IMR-90 (cell line): ENCODE results near the gene ADGRL1. TPM values are rescaled to one million over a fixed set of nuclear protein-coding genes. Genes with fewer than 3 reads are reported as not detected.

Source experiments
- ATAC-seq: fragments of 200-7000 bp; cut with Tn5 transposase; 2 replicates; pipeline ENCODE4 v1.9.1; 2020; ENCODE audit warnings: low read depth, mild to moderate bottlenecking, moderate library complexity
- BruUV-seq: library from RNA; stranded (reverse); fragments of 400-500 nt; replicated peaks from 2 replicates; lab custom pipeline; 2021; lab: Mats Ljungman, UMichigan
- CTCF ChIA-PET: fragments of 300-600 bp; formaldehyde crosslinking; extraction: SDS; loops from one replicate; lab custom pipeline; 2021; ENCODE audit warnings: antibody characterized with exemption; lab: Yijun Ruan, JAX
- POLR2A ChIA-PET: fragments of 300-600 bp; sonication (Branson Sonifier 250); formaldehyde crosslinking; loops from one replicate; lab custom pipeline; 2022; ENCODE audit warnings: antibody characterized with exemption; ENCODE audit not compliant: unreplicated experiment; lab: Charles Lee
- DNase-seq: peaks from one replicate; pipeline ENCODE4 v3.0.0; 2013
- H2AFZ ChIP-seq: replicated peaks from 2 replicates; pipeline ENCODE3; 2013; ENCODE audit warnings: low read length, mild to moderate bottlenecking; ENCODE audit not compliant: poor library complexity
- H2AK5ac ChIP-seq: 2 replicates; pipeline ENCODE4 v1.6.1; 2013; ENCODE audit warnings: low read depth, low read length, inconsistent platforms
- H2AK9ac ChIP-seq: replicated peaks from 2 replicates; pipeline ENCODE3; 2013; ENCODE audit warnings: mild to moderate bottlenecking, low read depth, low read length, moderate library complexity; ENCODE audit not compliant: poor library complexity
- H2BK120ac ChIP-seq: 2 replicates; pipeline ENCODE4 v1.6.1; 2013; ENCODE audit warnings: low read depth, low read length, inconsistent platforms
- H2BK15ac ChIP-seq: 3 replicates; pipeline ENCODE4 v1.6.1; 2013; ENCODE audit warnings: low read depth, low read length, inconsistent platforms
- H2BK20ac ChIP-seq: 2 replicates; pipeline ENCODE4 v1.6.1; 2013; ENCODE audit warnings: low read depth, mild to moderate bottlenecking, inconsistent platforms, low read length, moderate library complexity
- H2BK5ac ChIP-seq: 2 replicates; pipeline ENCODE4 v1.6.1; 2013; ENCODE audit warnings: mild to moderate bottlenecking, low read depth, low read length, inconsistent platforms; ENCODE audit not compliant: poor library complexity, severe bottlenecking
- H3K14ac ChIP-seq: replicated peaks from 2 replicates; pipeline ENCODE4 v1.6.1; 2013; ENCODE audit warnings: low read depth, low read length, inconsistent platforms
- H3K18ac ChIP-seq: 2 replicates; pipeline ENCODE4 v1.6.1; 2013; ENCODE audit warnings: low read depth, low read length, control low read depth
- H3K23ac ChIP-seq: 2 replicates; pipeline ENCODE4 v1.6.1; 2013; ENCODE audit warnings: low read depth, low read length, inconsistent platforms
- H3K27ac ChIP-seq: 2 replicates; pipeline ENCODE4 v1.5.1; 2013; ENCODE audit warnings: mild to moderate bottlenecking, control low read depth, low read length; ENCODE audit not compliant: insufficient read depth
- H3K27me3 ChIP-seq: 2 replicates; pipeline ENCODE4 v1.6.1; 2013; ENCODE audit warnings: low read length; ENCODE audit not compliant: control insufficient read depth, insufficient read depth
- H3K36me3 ChIP-seq: 2 replicates; pipeline ENCODE4 v1.6.1; 2013; ENCODE audit warnings: low read length, mixed read lengths; ENCODE audit not compliant: control insufficient read depth, insufficient read depth
- H3K4ac ChIP-seq: 2 replicates; pipeline ENCODE4 v1.6.1; 2013; ENCODE audit warnings: low read depth, low read length, inconsistent platforms
- H3K4me1 ChIP-seq: 2 replicates; pipeline ENCODE4 v1.6.1; 2013; ENCODE audit warnings: low read length, mixed read lengths; ENCODE audit not compliant: control insufficient read depth, insufficient read depth
- H3K4me2 ChIP-seq: 2 replicates; pipeline ENCODE4 v1.6.1; 2013; ENCODE audit warnings: low read depth, mild to moderate bottlenecking, control low read depth, low read length, moderate library complexity
- H3K4me3 ChIP-seq: 2 replicates; pipeline ENCODE4 v1.5.1; 2013; ENCODE audit warnings: low read depth, mild to moderate bottlenecking, control low read depth, low read length, moderate library complexity; ENCODE audit not compliant: insufficient read depth
- H3K56ac ChIP-seq: 2 replicates; pipeline ENCODE4 v1.6.1; 2013; ENCODE audit warnings: low read length, inconsistent platforms; ENCODE audit not compliant: insufficient read depth; ENCODE audit errors: extremely low read depth
- H3K79me1 ChIP-seq, 2 experiments: 2 replicates each; pipeline ENCODE4 v1.6.1; 2013; ENCODE audit warnings: low read length in 2 of 2, inconsistent platforms in 1 of 2, low read depth in 1 of 2
- H3K9ac ChIP-seq: 2 replicates; pipeline ENCODE4 v1.6.1; 2013; ENCODE audit warnings: low read depth, low read length, control low read depth
- H3K9me1 ChIP-seq: 2 replicates; pipeline ENCODE4 v1.6.1; 2013; ENCODE audit warnings: low read length, inconsistent platforms; ENCODE audit not compliant: insufficient read depth
- H3K9me3 ChIP-seq: 2 replicates; pipeline ENCODE4 v1.6.1; 2013; ENCODE audit warnings: low read length; ENCODE audit not compliant: control insufficient read depth, insufficient read depth
- H4K20me1 ChIP-seq: 2 replicates; pipeline ENCODE4 v1.6.1; 2013; ENCODE audit warnings: low read length, inconsistent platforms; ENCODE audit not compliant: insufficient read depth
- H4K5ac ChIP-seq: 2 replicates; pipeline ENCODE4 v1.6.1; 2013; ENCODE audit warnings: mild to moderate bottlenecking, low read depth, low read length, control low read depth
- H4K8ac ChIP-seq, 2 experiments: 2 replicates each; pipeline ENCODE4 v1.6.1; 2013; ENCODE audit warnings: low read depth in 2 of 2, low read length in 2 of 2, control low read depth in 1 of 2, inconsistent platforms in 1 of 2
- H4K91ac ChIP-seq: 2 replicates; pipeline ENCODE4 v1.6.1; 2013; ENCODE audit warnings: low read depth, low read length, inconsistent platforms; ENCODE audit not compliant: insufficient read depth
- WGBS, 2 experiments: methylation state at CpG; one replicate each; pipeline versions ENCODE4 v1.1.5 to v1.1.7; 2013; ENCODE audit warnings: missing lambda C conversion rate in 2 of 2; ENCODE audit not compliant: insufficient read length in 1 of 2; ENCODE audit errors: extremely low coverage in 2 of 2; 5-methylcytosine and 5-hydroxymethylcytosine counted together
- dilution Hi-C: fragments of 300-500 bp; cut with HindIII; formaldehyde crosslinking; loops from one replicate; pipeline ENCODE4 v1.14.3; 2018; ENCODE audit warnings: low sequenced_read_pairs; ENCODE audit not compliant: unreplicated experiment
- in situ Hi-C: fragments of 300-500 bp; cut with MboI; formaldehyde crosslinking; loops from 3 replicates; pipeline ENCODE4 v1.14.3; 2019; ENCODE audit warnings: low sequenced_read_pairs, inconsistent platforms, mixed read lengths
- intact Hi-C: fragments of 100-400 bp; cut with micrococcal nuclease; formaldehyde crosslinking; loops from 2 replicates; pipeline ENCODE4 v1.10.0; 2022
- polyA plus RNA-seq, 3 experiments: library from polyadenylated mRNA; depleted of rRNA; stranded (reverse); fragments of >200 nt; gene quantifications; 2 replicates each; pipeline ENCODE4 v1.2.3, GENCODE V29; 2012; ENCODE audit warnings: low replicate concordance in 1 of 3
- total RNA-seq: library from RNA; depleted of rRNA; stranded (reverse); fragments of >200 nt; gene quantifications from 2 replicates; pipeline ENCODE4 v1.2.3, GENCODE V29; 2012
- TF ChIP-seq, protein P1 (sequence below): fragments of 150-350 bp; IDR thresholded peaks from 2 replicates; pipeline ENCODE4 v1.6.1; 2017; ENCODE audit warnings: mild to moderate bottlenecking, antibody characterized with exemption, low read length, low read depth
- TF ChIP-seq, protein P2 (sequence below): fragments of 150-350 bp; IDR thresholded peaks from 2 replicates; pipeline ENCODE4 v1.6.1; 2016; ENCODE audit warnings: low read depth, mild to moderate bottlenecking, low read length, moderate library complexity, borderline replicate concordance

ADGRL1 gene
- total and polyA plus RNA-seq, 2 of the 4 experiments (the other 2 are of a cell fraction), result 0.72 to 2.2 TPM

GRCh38 chr19:14182476-14182875 is 23.5 kb downstream of the ADGRL1 start:
- CTCF ChIA-PET, result no interaction called here
- no peak overlapping the region for H3K4me3 ChIP-seq

More at GRCh38 chr19:14182476-14182875, 23.5 kb downstream of the ADGRL1 start:
- TF ChIP-seq, protein P1, sequence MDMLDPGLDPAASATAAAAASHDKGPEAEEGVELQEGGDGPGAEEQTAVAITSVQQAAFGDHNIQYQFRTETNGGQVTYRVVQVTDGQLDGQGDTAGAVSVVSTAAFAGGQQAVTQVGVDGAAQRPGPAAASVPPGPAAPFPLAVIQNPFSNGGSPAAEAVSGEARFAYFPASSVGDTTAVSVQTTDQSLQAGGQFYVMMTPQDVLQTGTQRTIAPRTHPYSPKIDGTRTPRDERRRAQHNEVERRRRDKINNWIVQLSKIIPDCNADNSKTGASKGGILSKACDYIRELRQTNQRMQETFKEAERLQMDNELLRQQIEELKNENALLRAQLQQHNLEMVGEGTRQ, result no peak
- TF ChIP-seq, protein P2, sequence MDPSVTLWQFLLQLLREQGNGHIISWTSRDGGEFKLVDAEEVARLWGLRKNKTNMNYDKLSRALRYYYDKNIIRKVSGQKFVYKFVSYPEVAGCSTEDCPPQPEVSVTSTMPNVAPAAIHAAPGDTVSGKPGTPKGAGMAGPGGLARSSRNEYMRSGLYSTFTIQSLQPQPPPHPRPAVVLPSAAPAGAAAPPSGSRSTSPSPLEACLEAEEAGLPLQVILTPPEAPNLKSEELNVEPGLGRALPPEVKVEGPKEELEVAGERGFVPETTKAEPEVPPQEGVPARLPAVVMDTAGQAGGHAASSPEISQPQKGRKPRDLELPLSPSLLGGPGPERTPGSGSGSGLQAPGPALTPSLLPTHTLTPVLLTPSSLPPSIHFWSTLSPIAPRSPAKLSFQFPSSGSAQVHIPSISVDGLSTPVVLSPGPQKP, result no peak
- DNase-seq (no peak), ATAC-seq (no peak)
- H4K8ac ChIP-seq, result no peak overlapping the region
- no peak overlapping the region for H3K9ac ChIP-seq
- H2BK120ac ChIP-seq, result no peak overlapping the region
- no peak overlapping the region for H2BK5ac ChIP-seq
- dilution Hi-C loops (no loop called here), intact Hi-C loops (no loop called here), in situ Hi-C loops (no loop called here)
- H4K5ac ChIP-seq, result no peak overlapping the region
- no peak overlapping the region for H3K23ac ChIP-seq
- H2BK15ac ChIP-seq, result no peak overlapping the region
- H3K18ac ChIP-seq, result no peak overlapping the region
- H3K9me1 ChIP-seq, result no peaks in the 10 kb centered on the region
- H4K20me1 ChIP-seq, result no peaks in the 10 kb centered on the region
- H4K91ac ChIP-seq, result no peak overlapping the region
- H2AFZ ChIP-seq, result no peak overlapping the region
- no peaks in the 10 kb centered on the region for H3K27me3 ChIP-seq
- H3K9me3 ChIP-seq, result no peaks in the 10 kb centered on the region
- H2AK9ac ChIP-seq, result no peak overlapping the region
- H3K14ac ChIP-seq, result no peak overlapping the region
- H3K4me1 ChIP-seq, result no peaks in the 10 kb centered on the region
- POLR2A ChIA-PET, result no interaction called here
- H2BK20ac ChIP-seq, result no peak overlapping the region
- H2AK5ac ChIP-seq, result no peak overlapping the region
- BruUV-seq, result no TSS peak
- no peak overlapping the region for H3K27ac ChIP-seq
- no peaks in the 10 kb centered on the region for H3K79me1 ChIP-seq
- H3K4me2 ChIP-seq, result no peak overlapping the region
- H3K4ac ChIP-seq, result no peak overlapping the region
- no peak overlapping the region for H3K56ac ChIP-seq
- 80% methylated on average over 2 of the region's 8 CpGs; no CpG with 5 or more reads in 1 of the 2 experiments for WGBS, 2 experiments
- no peaks in the 10 kb centered on the region for H3K36me3 ChIP-seq
